ENCODE results near the gene DENND1A. TPM values are rescaled to one million over a fixed set of nuclear protein-coding genes. Genes with fewer than 3 reads are reported as not detected.
"Not testable (repeated sequence)": the region's sequence is repeated elsewhere in the genome, so short reads cannot be mapped to it uniquely, and the experiment has no call there.

Gene DENND1A
- total and polyA plus RNA-seq, 2 experiments from 2014 or later: 13.1 to 14.5 TPM

DNA sequence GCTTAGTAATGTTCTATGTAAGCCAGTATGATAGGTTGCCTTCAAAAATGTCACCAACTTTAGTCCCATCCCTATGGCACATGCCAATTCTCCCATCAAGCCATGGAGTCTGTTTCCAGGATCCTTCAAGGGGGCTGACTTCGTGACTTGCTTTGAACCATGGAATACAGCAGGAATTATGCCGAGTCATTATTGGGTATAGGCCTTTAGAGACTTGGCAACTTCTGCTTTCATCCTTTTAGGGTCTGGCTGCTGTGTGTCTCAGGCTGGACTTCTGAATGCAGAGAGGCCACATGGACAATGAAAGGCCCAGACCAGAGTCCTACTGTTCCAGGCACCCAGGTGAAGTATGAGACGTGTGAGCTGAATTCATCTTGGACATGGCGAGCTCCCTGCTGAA, 109.8 kb downstream of the DENND1A start:
- H3K27ac ChIP-seq: no peak overlapping the region
- H3K27me3 ChIP-seq: no peaks in the 10 kb centered on the region
- no peak overlapping the region for H3K4me3 ChIP-seq
- no peaks in the 10 kb centered on the region for H3K9me3 ChIP-seq (ENCODE audit: low read depth)
- TF ChIP-seq, protein P1, sequence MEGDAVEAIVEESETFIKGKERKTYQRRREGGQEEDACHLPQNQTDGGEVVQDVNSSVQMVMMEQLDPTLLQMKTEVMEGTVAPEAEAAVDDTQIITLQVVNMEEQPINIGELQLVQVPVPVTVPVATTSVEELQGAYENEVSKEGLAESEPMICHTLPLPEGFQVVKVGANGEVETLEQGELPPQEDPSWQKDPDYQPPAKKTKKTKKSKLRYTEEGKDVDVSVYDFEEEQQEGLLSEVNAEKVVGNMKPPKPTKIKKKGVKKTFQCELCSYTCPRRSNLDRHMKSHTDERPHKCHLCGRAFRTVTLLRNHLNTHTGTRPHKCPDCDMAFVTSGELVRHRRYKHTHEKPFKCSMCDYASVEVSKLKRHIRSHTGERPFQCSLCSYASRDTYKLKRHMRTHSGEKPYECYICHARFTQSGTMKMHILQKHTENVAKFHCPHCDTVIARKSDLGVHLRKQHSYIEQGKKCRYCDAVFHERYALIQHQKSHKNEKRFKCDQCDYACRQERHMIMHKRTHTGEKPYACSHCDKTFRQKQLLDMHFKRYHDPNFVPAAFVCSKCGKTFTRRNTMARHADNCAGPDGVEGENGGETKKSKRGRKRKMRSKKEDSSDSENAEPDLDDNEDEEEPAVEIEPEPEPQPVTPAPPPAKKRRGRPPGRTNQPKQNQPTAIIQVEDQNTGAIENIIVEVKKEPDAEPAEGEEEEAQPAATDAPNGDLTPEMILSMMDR (IDR thresholded peaks at IDR 0.05; ENCODE audit: low read depth, low read length): no peak
- no peak for DNase-seq (ENCODE audit: low read depth in 1 of 2, low spot score in 1 of 2)
- H3K4me1 ChIP-seq (ENCODE audit: low read depth): peaks cover 12% of the 10 kb centered on the region
- H3K36me3 ChIP-seq: no peaks in the 10 kb centered on the region

DNA sequence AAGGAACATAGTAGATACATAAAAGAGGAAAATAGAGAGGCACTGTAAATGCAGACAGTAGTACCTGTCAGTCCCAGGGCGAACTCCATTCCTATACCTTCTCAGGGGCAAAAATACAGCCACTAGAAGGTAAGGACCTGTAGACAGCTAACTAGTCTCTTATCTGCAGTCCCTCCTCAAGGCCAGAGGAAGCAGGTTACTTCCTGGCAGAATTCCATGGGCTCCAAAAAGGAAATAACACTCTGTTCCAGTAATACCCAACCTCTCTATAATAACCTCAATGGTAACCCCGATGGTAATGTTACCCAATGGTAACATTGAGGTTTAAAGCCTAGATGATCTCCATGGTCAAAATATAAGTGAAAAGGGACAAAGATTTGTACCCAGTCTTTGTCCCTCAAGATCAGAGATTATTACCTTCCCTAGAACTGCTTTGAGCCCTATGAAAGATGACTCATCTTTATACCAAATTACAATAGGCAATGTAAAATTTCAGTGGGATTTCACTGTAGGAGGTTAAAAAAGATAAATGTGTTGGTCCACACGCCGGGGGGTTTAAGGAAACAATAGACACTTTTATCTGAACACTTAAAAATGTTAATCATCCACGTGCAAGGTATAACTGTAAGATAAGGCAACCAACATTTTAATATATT, 113.0 kb downstream of the DENND1A start:
- Histone ChIP-seq H3K36me3 (no peaks in the 10 kb centered on the region), H3K27ac (no peak overlapping the region), H3K4me3 (no peak overlapping the region), H3K4me1 (ENCODE audit: low read depth) (peaks cover 12% of the 10 kb centered on the region), H3K9me3 (ENCODE audit: low read depth) (no peaks in the 10 kb centered on the region), H3K27me3 (no peaks in the 10 kb centered on the region)
- TF ChIP-seq, protein P1 (IDR thresholded peaks at IDR 0.05; ENCODE audit: low read depth, low read length): no peak
- peak in 1 of 2 donors; percentile 16 for DNase-seq (ENCODE audit: low read depth in 1 of 2, low spot score in 1 of 2)

DNA sequence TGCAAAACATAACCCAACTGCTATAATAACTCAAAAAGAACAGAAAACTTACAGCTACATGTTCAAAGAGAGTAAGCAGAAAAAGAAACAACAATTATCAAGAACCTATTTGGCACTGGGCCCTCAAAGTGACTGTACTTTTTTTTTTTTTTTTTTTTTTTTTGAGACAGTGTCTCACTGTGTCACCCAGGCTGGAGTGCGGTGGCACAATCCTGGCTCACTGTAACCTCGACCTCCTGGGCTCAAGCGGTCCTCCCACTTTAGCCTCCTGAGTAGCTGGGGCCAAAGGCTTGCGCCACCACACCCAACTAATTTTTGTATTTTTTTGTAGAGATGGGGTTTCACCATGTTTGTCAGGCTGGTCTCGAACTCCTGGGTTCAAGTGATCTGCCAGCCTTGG, 114.1 kb downstream of the DENND1A start:
- H3K36me3 ChIP-seq: not testable (repeated sequence)

DNA sequence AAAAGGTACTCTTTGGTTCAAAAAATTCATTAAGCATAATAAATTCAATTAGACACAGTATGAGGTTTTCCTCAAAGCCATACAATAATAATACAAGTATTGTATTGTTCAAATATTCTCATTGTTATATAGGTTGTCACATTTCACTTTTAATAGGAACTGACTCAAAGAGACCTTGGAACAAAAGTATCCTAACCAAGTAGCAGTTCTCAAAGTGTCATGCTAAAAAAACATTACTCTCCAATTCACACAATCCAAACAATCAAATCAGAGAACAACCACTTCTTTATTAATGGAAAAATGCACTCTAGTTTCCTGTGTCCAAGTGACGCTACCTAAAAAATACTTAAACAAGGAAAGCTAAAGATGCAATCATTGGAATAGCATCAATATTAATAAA, 115.4 kb downstream of the DENND1A start:
- DNase-seq (ENCODE audit: low read depth in 1 of 2, low spot score in 1 of 2): no peak
- TF ChIP-seq, protein P1 (IDR thresholded peaks at IDR 0.05; ENCODE audit: low read depth, low read length): no peak
- no peaks in the 10 kb centered on the region for H3K27me3 ChIP-seq

More for the DNA sequence above, 114.1 kb downstream of the DENND1A start:
- H3K9me3 ChIP-seq (ENCODE audit: low read depth); H3K27ac ChIP-seq; H3K27me3 ChIP-seq; H3K4me3 ChIP-seq; DNase-seq (ENCODE audit: low read depth in 1 of 2, low spot score in 1 of 2): not testable (repeated sequence)
- H3K4me1 ChIP-seq (ENCODE audit: low read depth): peaks cover 12% of the 10 kb centered on the region

DNA sequence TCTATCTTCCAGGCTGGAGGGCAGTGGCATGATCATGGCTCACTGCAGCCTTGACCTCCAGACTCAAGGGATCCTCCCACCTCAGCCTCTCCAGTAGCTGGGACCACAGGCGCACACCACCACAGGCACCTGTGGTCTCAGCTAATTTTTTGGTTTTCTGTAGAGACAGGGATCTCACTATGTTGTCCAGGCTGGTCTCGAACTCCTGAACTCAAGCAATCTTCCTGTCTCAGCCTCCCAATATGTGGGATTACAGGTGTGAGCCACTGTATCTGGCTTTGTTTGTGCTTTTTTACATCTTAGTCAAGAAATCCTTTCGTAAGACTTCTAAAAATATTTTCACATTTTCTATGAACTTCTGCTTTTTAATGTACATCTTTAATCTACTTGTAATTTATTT, 116.9 kb downstream of the DENND1A start:
- no peaks in the 10 kb centered on the region for H3K9me3 ChIP-seq (ENCODE audit: low read depth)
- no peaks in the 10 kb centered on the region for H3K36me3 ChIP-seq
- DNase-seq (ENCODE audit: low read depth in 1 of 2, low spot score in 1 of 2): no peak
- no peaks in the 10 kb centered on the region for H3K27me3 ChIP-seq
- TF ChIP-seq, protein P1 (IDR thresholded peaks at IDR 0.05; ENCODE audit: low read depth, low read length): no peak
- H3K27ac ChIP-seq: no peak overlapping the region
- H3K4me3 ChIP-seq: no peak overlapping the region
- peaks cover 12% of the 10 kb centered on the region for H3K4me1 ChIP-seq (ENCODE audit: low read depth)

More for the DNA sequence above, 115.4 kb downstream of the DENND1A start:
- H3K27ac ChIP-seq: no peak overlapping the region
- H3K4me1 ChIP-seq (ENCODE audit: low read depth): peaks cover 12% of the 10 kb centered on the region
- no peaks in the 10 kb centered on the region for H3K9me3 ChIP-seq (ENCODE audit: low read depth)
- H3K4me3 ChIP-seq: no peak overlapping the region
- no peaks in the 10 kb centered on the region for H3K36me3 ChIP-seq

DNA sequence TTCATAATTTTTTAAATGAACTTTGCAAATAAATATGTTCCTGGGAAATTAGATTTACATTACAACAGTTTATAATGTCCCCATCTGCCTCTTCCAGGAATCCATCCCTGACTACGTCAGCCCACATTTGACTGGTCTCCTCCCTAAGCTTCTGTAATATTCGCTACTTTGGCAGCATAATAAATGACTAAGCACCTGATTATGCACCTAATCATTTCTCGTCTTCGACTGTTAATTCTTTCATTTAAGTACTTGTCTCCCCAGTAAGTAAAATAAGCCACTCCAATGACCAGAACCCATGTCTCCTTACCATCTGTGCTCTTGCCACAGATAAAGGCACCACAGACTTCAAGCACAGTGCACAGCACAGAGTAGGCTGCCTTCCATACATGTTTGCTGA, 122.7 kb downstream of the DENND1A start:
- peak in 1 of 2 donors; percentile 69 for DNase-seq (ENCODE audit: low read depth in 1 of 2, low spot score in 1 of 2)
- H3K36me3 ChIP-seq: no peaks in the 10 kb centered on the region
- TF ChIP-seq, protein P1 (IDR thresholded peaks at IDR 0.05; ENCODE audit: low read depth, low read length): no peak

More for the DNA sequence above, 122.7 kb downstream of the DENND1A start:
- H3K4me1 ChIP-seq (ENCODE audit: low read depth): no peaks in the 10 kb centered on the region
- no peaks in the 10 kb centered on the region for H3K27me3 ChIP-seq
- no peaks in the 10 kb centered on the region for H3K9me3 ChIP-seq (ENCODE audit: low read depth)
- H3K4me3 ChIP-seq: no peak overlapping the region
- H3K27ac ChIP-seq: no peak overlapping the region
